LNCaP clone FGC (cell line): ENCODE data around the gene RPL10A.

Experiments used
- DNase-seq: peaks from one replicate; pipeline ENCODE4 v3.0.0-alpha.2; 2011; ENCODE audit warnings: low read depth
- H3K4me3 ChIP-seq: 2 replicates; pipeline ENCODE4 v1.5.1; 2011; ENCODE audit warnings: mild to moderate bottlenecking, low read depth, low read length, control low read depth
- CTCF ChIP-seq: IDR thresholded peaks from 2 replicates; pipeline ENCODE4 v1.5.1; 2012; ENCODE audit warnings: mild to moderate bottlenecking; ENCODE audit not compliant: control insufficient read depth, insufficient read depth; ENCODE audit errors: extremely low read depth

Gene RPL10A

DNA sequence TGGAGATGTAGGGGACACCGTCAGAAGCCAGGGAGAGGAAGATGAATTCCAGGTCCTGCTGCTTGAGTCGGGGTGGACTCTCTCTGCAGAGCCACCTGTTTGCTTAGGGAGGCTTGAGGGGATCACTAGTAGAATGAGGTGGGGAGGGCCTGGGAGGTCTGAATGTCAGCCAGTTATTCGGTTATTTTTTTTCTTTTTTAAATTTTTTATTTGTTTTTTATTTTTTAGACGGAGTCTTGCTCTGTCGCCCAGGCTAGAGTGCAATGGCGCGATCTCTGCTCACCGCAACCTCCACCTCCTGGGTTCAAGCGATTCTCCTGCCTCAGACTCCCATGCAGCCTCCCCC lies 20.3 kb downstream of the RPL10A start:
- no peak overlapping the region for H3K4me3 ChIP-seq
- no peak for TF ChIP-seq CTCF
- DNase-seq = no peak

DNA sequence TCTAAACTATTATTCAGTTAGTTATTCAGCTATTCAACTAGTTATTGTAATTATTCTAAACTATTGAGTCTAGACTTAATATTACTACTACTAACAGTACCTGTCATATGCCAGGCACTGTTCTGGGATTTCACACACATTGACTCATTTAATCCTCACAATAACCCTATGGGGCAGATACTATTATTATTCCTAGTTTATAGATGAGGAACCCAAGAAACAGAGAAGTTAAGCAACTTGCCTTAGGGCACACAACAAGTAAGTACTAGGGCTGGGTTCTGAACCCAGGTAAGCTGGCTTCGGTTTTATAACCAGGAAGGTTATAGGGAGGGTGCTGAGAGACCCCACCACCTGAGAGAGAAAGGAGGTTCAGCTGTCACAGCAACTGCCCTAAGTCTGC lies 20.9 kb downstream of the RPL10A start:
- DNase-seq = no peak
- no peak overlapping the region for H3K4me3 ChIP-seq
- TF ChIP-seq CTCF = no peak

GRCh38 chr6:35489995-35490791 lies 22.0 kb downstream of the RPL10A start:
- TF ChIP-seq CTCF = no peak
- no peak for DNase-seq
- H3K4me3 ChIP-seq = no peak overlapping the region

- no peak for DNase-seq
- no peak for TF ChIP-seq CTCF
- no peak overlapping the region for H3K4me3 ChIP-seq
Observed at GRCh38 chr6:35490821-35491557, 22.8 kb downstream of the RPL10A start.

DNA sequence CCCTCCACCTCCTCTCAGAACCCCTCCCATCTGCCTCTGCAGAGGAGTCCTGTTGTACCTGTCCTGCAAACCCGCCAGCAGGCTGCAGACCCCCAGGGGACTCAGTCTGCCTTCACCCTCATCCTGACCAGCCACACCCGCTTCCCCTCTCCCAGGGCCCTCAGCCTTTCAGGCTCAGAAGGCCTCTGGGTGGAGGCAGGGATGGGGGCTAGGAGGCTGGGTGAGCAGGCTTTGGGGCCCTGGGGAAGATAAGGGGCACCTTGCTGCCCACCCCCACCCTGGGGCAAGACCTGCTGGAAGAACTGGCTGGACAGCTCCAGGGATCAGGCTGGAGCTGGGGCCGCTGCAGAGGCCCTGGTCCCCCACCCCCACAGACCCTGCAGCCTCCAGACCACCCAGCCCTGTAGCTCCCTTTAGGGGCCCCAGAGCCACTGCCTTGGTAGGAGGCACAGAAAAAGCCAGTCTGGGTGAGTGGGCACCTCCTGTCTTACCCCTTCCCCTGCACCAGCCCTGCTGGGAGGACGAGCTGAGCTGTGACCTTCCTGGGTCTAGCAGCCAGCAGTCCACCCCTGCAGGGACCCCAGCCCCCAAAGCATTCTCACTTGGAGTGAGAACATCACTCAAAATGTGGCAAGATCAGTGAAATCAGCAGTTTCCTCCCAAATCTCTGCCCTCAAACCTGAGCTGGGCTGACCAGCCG lies 23.5 kb downstream of the RPL10A start:
- TF ChIP-seq CTCF = no peak
- no peak for DNase-seq
- H3K4me3 ChIP-seq = no peak overlapping the region

GRCh38 chr6:35492258-35492973 lies 24.2 kb downstream of the RPL10A start:
- no peak overlapping the region for H3K4me3 ChIP-seq
- DNase-seq = no peak
- TF ChIP-seq CTCF = no peak
